ENCODE results near the gene PATJ. TPM values are rescaled to one million over a fixed set of nuclear protein-coding genes. Genes with fewer than 3 reads are reported as not detected.

Gene PATJ
- total RNA-seq, 1 donor from 2014 or later = 5.1 TPM

DNA sequence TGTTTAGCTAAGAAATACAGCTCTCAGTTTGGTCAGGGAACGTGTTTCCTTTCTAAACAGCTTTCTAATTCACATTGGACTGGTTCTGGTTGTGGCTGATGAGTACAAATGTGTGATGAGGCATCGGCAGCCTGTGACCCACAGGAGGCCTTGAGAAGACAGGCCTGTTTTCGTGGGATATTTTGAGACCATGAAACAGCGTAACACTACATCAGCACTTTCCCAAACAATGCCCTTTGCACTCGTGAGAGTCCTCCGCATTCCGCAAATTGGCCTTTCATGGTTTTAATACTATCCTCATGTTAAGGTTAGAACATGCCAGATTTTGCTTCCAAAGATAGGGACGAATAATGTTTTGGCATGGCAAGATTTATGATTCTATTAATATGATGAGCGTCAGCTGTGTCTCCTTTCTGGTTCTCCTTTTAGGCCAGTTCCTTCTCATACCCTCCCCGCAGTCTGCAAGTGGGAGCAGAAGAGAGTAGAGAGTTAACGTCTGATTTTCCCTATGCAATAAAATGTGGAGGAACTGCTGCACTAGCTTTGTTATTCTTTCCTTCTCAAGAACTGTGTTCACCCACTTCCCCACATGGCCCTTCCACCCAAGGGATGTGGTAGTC lies 368.0 kb downstream of the PATJ start:
- Mint-ChIP-seq H3K27me3 (no peaks in the 10 kb centered on the region), H3K4me1 (no peaks in the 10 kb centered on the region), H3K4me3 (no peak overlapping the region), H3K36me3 (ENCODE audit: low read depth) (no peaks in the 10 kb centered on the region), H3K27ac (no peak overlapping the region), H3K9me3 (no peaks in the 10 kb centered on the region)
- intact Hi-C loops (cut with micrococcal nuclease) = no loop called here
- no peak for DNase-seq

DNA sequence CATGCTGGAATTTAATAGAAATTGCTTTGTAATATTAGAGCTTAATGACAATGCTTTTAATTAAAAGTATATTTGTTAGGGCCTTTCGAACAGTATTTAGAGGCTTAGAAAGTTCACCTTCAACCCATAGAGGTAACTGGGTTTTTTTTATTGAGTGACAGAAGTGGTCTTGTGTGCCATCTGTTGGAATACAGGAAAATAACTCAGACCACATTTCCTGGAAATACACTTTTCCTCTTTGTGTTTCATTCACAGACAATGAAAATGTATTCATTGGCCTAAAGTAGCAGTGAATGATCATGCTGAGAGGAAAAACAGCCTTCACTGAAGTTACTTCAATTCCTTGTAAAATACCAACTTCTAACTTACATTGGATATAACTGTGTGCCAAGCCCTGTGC lies 368.8 kb downstream of the PATJ start:
- no peaks in the 10 kb centered on the region for H3K27me3 Mint-ChIP-seq
- no peak overlapping the region for H3K27ac Mint-ChIP-seq
- H3K4me1 Mint-ChIP-seq = no peaks in the 10 kb centered on the region
- no peak for DNase-seq
- intact Hi-C loops (cut with micrococcal nuclease) = no loop called here
- H3K4me3 Mint-ChIP-seq = no peak overlapping the region
- no peaks in the 10 kb centered on the region for H3K36me3 Mint-ChIP-seq (ENCODE audit: low read depth)
- no peaks in the 10 kb centered on the region for H3K9me3 Mint-ChIP-seq

DNA sequence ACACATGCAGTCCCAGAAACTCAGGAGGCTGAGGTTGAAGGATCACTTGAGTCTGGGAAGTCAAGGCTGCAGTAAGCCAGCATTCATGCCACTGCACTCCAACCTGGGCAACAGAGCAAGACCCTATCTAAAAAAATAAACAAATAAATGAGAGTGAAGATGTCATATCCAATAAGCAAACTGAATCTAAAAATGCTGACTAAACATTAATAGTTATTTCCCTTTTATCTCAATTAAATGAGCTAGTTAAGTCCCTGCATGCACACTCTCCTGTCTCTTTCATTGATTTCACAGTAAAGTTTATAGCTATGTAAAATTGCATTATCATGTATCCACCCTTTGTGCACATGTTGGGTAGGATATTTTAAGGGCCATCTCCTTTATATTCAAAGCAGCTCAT lies 371.2 kb downstream of the PATJ start:
- no peak for DNase-seq
- no peaks in the 10 kb centered on the region for H3K36me3 Mint-ChIP-seq (ENCODE audit: low read depth)
- no peaks in the 10 kb centered on the region for H3K4me1 Mint-ChIP-seq
- no peak overlapping the region for H3K27ac Mint-ChIP-seq
- no peak overlapping the region for H3K4me3 Mint-ChIP-seq
- no peaks in the 10 kb centered on the region for H3K27me3 Mint-ChIP-seq
- H3K9me3 Mint-ChIP-seq = no peaks in the 10 kb centered on the region
- intact Hi-C loops (cut with micrococcal nuclease) = no loop called here

DNA sequence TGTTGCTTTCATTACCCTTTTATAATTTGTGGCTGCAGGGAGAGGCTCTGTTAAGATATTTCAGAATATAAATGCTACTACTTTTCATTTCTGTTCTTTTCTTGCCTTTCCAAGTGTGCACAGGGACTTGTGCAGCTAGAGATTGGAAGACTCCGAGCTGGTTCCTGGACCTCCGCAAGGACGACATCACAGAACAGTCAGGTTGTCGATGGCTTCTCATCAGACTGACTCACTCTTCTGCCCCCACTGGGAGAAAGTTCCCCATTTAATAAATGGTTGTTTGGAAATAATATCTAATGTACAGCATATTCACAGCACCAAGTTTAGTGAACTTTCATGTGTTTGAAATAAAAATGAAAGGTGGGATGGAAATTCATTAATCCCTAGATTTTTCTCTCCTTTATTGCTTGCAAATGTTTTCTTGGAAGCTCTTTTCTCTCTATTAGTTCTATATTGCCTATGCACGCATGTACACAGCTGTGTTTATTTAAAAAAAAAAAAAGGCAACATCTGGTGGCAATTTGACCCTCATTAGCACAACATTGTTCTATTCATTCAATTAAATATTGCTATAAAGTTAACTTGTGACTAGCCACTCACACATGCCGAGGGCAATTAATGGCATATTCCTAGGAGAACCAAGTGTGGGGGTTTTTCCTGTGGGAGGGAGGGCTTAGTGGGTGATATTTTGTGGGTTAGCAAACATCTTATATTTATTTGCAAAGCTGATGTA lies 374.9 kb downstream of the PATJ start:
- Mint-ChIP-seq H3K4me3 (no peak overlapping the region), H3K9me3 (no peaks in the 10 kb centered on the region), H3K27ac (no peak overlapping the region), H3K27me3 (no peaks in the 10 kb centered on the region), H3K36me3 (ENCODE audit: low read depth) (no peaks in the 10 kb centered on the region), H3K4me1 (no peaks in the 10 kb centered on the region)
- no peak for DNase-seq
- intact Hi-C loops (cut with micrococcal nuclease) = no loop called here

DNA sequence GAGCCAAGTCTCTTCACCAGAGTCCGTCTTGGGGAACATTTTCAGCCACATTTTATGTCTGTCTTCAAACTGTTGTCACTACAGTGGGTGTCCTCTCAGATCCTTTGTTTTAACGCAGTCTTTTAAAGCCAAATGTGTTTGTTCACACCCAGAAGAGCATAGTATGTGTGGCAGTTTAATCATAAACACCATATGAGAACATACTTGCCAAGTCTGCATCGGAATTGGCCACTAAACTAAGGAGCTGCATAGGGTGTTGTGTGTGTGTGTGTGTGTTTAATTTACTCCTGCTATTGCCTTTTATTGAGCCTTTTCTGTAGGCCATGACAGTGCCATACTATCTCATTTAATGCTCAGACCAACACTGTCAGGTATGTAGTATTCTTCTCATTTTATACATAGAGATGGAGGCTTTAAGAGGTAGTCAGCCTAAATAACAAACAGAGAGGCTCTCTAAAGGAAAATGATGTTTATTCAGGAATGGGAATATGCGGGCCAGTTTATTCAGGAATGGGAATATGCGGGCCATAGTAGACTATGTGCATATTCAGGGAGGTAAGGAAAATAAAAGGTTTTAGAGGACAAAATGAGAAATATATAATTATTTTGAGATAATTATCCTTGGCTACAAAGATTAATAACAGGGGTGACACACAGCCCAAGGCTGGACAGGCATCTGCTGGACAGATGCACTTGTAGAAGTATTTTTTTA lies 384.5 kb downstream of the PATJ start:
- H3K9me3 Mint-ChIP-seq = no peaks in the 10 kb centered on the region
- no peak overlapping the region for H3K4me3 Mint-ChIP-seq
- no peak overlapping the region for H3K27ac Mint-ChIP-seq
- H3K4me1 Mint-ChIP-seq = no peaks in the 10 kb centered on the region
- DNase-seq = no peak
- intact Hi-C loops (cut with micrococcal nuclease) = no loop called here
- H3K27me3 Mint-ChIP-seq = no peaks in the 10 kb centered on the region
- no peaks in the 10 kb centered on the region for H3K36me3 Mint-ChIP-seq (ENCODE audit: low read depth)

DNA sequence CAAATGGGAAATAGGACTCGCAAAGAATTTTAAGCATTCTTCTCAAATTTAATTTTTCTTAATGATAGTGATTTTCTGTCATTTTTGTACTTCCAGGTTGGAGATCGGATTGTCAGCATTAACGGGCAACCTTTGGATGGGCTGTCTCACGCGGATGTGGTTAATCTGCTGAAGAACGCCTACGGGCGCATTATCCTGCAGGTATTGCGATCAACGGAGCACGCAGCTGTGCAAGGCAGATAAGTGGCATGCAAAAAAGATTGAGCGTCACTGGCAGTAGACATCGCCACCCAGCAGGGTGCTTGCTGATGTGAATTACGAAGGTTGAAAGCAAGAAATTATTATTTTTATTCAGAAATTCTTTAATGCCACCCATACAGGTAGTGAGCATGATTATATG lies 386.5 kb downstream of the PATJ start:
- H3K4me1 Mint-ChIP-seq = no peaks in the 10 kb centered on the region
- H3K27me3 Mint-ChIP-seq = no peaks in the 10 kb centered on the region
- no peak for DNase-seq
- no peak overlapping the region for H3K27ac Mint-ChIP-seq
- intact Hi-C loops (cut with micrococcal nuclease) = no loop called here
- H3K4me3 Mint-ChIP-seq = no peak overlapping the region
- no peaks in the 10 kb centered on the region for H3K9me3 Mint-ChIP-seq
- H3K36me3 Mint-ChIP-seq (ENCODE audit: low read depth) = no peaks in the 10 kb centered on the region

DNA sequence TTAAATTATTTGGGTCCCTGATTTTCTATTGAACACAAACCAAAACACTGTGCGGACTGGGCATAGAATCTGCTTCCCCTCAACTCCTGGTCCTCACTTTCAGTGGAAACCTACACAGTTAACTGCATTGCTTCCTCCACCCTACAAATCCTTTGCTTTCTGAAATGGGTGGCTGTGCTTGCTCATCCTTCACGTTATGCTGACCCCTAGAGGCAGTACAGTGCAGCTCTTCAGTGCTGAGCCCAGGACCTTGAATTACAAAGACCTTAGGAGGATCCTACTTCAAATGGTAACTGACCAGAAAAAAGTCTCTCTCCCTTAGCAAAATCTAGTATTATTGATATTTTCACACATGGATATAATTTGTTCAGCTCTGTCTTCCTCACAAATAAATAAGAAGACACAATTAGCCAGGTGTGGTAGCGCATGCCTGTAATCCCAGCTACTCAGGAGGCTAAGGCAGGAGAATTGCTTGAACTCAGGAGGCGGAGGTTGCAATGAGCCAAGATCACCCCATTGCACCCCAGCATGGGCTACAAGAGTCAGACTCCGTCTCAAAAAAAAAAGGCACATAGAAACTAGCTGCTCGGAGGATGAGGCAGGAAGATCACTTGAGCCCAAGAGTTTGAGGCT lies 388.9 kb downstream of the PATJ start:
- Mint-ChIP-seq H3K36me3 (ENCODE audit: low read depth) (no peaks in the 10 kb centered on the region), H3K27ac (no peak overlapping the region), H3K4me3 (no peak overlapping the region), H3K4me1 (no peaks in the 10 kb centered on the region), H3K27me3 (no peaks in the 10 kb centered on the region), H3K9me3 (no peaks in the 10 kb centered on the region)
- peak; percentile 79 for DNase-seq
- intact Hi-C loops (cut with micrococcal nuclease) = loop anchor here (1.0 kb wide), 1 partner anchor 49 kb away; no protein-coding TSS in a partner anchor

DNA sequence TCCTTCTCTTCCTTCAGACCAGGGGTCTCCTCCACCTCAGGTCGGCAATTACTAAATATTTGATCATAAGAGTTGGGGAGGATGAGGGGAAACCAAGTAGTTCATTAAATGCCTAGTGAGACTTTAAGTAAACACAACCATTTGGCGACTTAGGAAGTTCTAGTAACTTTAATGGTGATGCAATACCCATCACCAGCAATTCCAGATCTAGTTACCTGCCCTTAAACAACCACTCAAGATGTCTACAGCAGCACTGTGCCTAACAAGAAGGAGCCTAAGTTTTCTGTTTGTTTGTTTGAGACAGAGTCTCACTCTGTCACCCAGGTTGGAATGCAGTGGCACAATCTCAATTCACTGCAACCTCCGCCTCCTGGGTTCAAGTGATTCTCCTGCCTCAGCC lies 395.7 kb downstream of the PATJ start:
- no peaks in the 10 kb centered on the region for H3K27me3 Mint-ChIP-seq
- no peak overlapping the region for H3K27ac Mint-ChIP-seq
- H3K36me3 Mint-ChIP-seq (ENCODE audit: low read depth) = no peaks in the 10 kb centered on the region
- H3K4me3 Mint-ChIP-seq = no peak overlapping the region
- intact Hi-C loops (cut with micrococcal nuclease) = no loop called here
- no peak for DNase-seq
- no peaks in the 10 kb centered on the region for H3K4me1 Mint-ChIP-seq
- no peaks in the 10 kb centered on the region for H3K9me3 Mint-ChIP-seq

DNA sequence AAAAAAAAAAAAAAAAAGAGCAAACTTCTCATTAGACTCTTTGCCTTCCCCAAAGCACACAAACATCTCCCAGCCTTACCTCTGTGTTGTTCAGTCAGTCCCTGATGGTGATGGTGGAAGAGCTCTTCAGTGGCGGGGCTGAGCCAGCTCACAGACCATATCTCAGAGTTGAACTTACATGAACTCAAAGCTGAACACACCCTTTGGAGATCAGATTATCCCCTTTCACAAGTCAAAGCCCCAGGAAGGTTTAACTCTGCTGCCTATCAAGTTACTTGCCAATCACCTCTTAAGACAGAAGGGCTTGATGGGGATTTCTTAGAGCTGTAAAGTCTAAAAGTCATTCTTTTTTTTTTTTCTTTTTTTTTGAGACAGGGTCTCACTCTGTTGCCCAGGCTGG lies 397.1 kb downstream of the PATJ start:
- Mint-ChIP-seq H3K36me3 (ENCODE audit: low read depth) (no peaks in the 10 kb centered on the region), H3K9me3 (no peaks in the 10 kb centered on the region), H3K4me3 (no peak overlapping the region), H3K27ac (no peak overlapping the region), H3K27me3 (no peaks in the 10 kb centered on the region), H3K4me1 (no peaks in the 10 kb centered on the region)
- DNase-seq = no peak
- intact Hi-C loops (cut with micrococcal nuclease) = no loop called here

DNA sequence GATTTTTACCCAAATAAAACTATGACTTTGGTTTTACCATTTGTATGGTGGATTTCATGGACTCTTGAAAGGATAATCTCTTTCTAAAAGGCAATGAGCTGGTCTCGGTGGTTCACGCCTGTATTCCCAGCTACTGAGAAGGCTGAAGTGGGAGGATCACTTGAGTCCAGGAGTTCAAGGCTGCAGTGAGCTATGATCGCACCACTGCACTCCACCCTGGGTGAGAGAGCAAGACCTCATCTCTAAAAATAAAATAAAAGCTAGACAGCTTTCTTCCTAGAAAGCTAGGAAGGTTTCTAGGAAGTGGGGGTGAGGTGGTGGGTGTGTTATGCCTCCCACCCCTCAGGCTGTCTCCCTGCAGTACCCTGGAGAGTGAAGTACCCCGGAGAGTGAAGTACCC lies 398.4 kb downstream of the PATJ start:
- no peak overlapping the region for H3K27ac Mint-ChIP-seq
- intact Hi-C loops (cut with micrococcal nuclease) = no loop called here
- no peaks in the 10 kb centered on the region for H3K36me3 Mint-ChIP-seq (ENCODE audit: low read depth)
- no peaks in the 10 kb centered on the region for H3K9me3 Mint-ChIP-seq
- H3K4me3 Mint-ChIP-seq = no peak overlapping the region
- no peaks in the 10 kb centered on the region for H3K27me3 Mint-ChIP-seq
- DNase-seq = no peak
- no peaks in the 10 kb centered on the region for H3K4me1 Mint-ChIP-seq

DNA sequence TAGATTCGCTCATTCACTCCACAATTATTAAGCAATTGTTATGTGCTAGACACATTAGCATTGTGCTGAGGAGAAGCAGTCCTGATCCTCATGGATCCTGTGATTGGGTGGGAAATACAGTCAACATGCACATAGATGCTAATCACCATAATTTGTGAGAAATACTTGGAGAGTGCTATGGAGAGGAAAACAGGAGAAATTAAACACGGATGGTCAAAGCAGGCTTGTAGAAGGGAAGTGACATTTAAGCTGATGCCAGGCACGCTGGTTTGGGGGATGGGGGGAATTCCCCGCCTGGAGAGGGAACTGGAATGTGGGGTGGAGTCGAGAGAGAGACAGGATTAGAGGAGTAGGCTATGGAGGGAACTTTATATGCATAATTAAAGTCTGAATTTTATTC lies 400.2 kb downstream of the PATJ start:
- Mint-ChIP-seq H3K4me3 (no peak overlapping the region), H3K9me3 (no peaks in the 10 kb centered on the region), H3K36me3 (ENCODE audit: low read depth) (no peaks in the 10 kb centered on the region), H3K27me3 (no peaks in the 10 kb centered on the region), H3K27ac (no peak overlapping the region), H3K4me1 (no peaks in the 10 kb centered on the region)
- DNase-seq = no peak
- intact Hi-C loops (cut with micrococcal nuclease) = no loop called here

DNA sequence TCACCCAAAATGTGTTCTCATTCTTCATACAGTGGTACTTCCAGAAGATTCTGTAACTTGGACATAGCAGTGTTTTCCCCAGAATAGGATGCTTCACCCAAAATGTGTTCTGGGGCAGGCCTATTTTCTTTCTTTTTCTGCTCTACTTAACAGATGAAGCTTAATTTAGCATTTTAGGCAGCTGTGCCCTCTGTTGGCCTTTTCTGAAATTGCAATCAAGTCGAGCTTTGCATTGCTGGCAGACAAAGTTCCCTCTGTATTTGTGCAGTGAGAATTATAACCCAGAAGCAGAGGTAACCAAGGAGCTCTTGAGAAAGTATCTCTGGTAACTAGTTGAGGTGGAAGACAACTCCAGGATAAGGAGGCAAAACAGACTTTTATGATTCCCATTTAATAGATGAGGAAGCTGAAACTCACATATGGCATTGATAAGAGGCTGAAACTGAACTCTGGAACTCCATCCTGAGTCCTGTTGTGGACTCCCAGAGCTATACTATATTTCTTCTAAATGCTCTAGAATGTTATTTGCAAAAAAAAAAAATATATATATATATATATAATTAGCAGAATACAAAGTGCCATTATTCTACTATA lies 402.1 kb downstream of the PATJ start:
- H3K36me3 Mint-ChIP-seq (ENCODE audit: low read depth) = no peaks in the 10 kb centered on the region
- no peaks in the 10 kb centered on the region for H3K4me1 Mint-ChIP-seq
- no peaks in the 10 kb centered on the region for H3K9me3 Mint-ChIP-seq
- no peak overlapping the region for H3K27ac Mint-ChIP-seq
- no peak overlapping the region for H3K4me3 Mint-ChIP-seq
- intact Hi-C loops (cut with micrococcal nuclease) = loop anchor here (1.0 kb wide), 1 partner anchor 62 kb away; no protein-coding TSS in a partner anchor
- peak; percentile 80 for DNase-seq
- no peaks in the 10 kb centered on the region for H3K27me3 Mint-ChIP-seq

DNA sequence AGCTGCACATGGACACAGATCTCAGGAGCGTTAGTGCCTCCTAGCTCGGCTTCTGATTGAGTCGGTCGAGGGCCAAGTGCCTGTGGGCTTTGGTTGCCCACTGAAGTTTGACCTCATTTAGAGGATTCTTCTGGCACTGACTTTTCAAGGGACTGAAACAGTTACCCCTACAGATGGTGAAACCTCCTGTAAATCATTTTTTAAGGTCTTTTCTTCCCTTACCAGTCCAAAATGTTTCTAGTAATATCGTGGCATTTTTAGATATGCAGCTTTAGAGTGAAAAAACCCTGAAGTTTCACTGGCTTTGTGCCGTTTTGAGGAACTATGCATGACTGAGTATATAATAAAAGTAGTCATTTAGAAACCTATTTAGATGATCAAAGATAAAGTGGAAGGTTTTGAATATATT lies 417.7 kb downstream of the PATJ start:
- intact Hi-C loops (cut with micrococcal nuclease) = no loop called here
- no peaks in the 10 kb centered on the region for H3K9me3 Mint-ChIP-seq
- H3K27ac Mint-ChIP-seq = no peak overlapping the region
- no peak overlapping the region for H3K4me3 Mint-ChIP-seq
- H3K36me3 Mint-ChIP-seq (ENCODE audit: low read depth) = no peaks in the 10 kb centered on the region
- no peaks in the 10 kb centered on the region for H3K27me3 Mint-ChIP-seq
- DNase-seq = no peak
- no peaks in the 10 kb centered on the region for H3K4me1 Mint-ChIP-seq

DNA sequence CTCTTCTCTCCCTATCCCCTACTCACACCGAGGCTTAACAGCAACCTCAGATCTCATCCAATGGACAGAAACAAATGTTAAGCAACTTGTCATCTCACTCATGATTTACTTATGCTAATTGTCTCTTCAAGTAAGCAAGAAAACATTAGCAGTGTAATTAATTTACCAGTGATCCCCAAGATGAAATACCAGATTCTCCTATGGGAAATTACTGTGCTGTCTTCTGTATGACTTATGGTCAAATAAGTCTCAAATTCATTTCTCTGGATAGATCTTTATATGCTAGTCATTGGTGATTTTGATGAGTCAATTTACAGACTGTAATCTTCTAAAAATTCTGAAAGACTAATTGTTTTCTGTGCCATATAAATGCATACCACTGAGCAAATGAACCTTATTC lies 419.4 kb downstream of the PATJ start:
- DNase-seq = no peak
- Mint-ChIP-seq H3K27me3 (no peaks in the 10 kb centered on the region), H3K27ac (no peak overlapping the region), H3K36me3 (ENCODE audit: low read depth) (no peaks in the 10 kb centered on the region), H3K9me3 (no peaks in the 10 kb centered on the region), H3K4me1 (no peaks in the 10 kb centered on the region), H3K4me3 (no peak overlapping the region)
- intact Hi-C loops (cut with micrococcal nuclease) = no loop called here

Measured in activated CD4-positive, alpha-beta T cell treated with anti-CD3 and anti-CD28 coated beads, Interleukin-2, amount 10 ng/mL, durations not matched to agents 24 days and 14 days (primary cell).